Measurements from ENCODE around the gene SMURF2.
"Not testable (repeated sequence)": the region's sequence is repeated elsewhere in the genome, so short reads cannot be mapped to it uniquely, and the experiment has no call there.

The SMURF2 gene

DNA sequence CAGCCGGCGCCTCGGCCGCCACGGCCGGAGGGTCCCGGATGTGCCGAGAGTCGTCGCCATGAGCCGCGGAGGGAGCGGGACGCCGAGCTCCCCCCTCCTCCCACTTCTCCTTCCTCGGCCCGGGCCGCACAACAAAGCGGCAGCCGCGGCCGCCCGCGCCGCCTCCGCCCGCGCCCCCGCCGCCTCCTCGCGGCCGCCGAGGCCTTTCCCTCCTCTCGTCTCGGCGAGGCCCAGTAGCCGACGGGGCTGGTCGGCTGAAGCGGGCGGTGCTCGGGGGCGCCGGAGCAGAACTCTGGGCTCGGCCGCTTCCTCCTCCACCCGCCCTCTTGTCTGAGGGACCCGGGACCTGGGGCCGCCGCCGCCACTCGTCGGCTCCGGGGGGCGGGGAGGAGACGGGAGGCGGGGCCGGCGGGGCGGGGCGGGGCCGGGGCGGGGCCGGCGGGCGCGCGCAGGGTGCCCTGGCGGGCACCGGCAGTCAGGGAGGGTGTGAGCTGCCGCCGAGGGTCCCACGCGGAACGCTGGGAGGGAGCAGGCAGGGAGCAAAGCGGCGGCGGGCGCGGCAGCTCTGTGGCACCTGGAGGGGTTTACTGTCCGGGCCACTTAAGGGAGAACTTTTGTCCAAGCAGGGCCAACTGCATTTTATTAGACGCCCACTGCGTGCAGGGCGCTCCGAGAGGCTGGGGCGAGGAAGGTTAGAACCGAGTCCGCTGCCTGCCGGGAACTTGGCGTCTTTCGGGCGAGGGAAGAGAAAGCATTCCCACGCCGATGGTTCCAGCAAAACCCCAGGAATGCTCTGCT, at the start of gene SMURF2:
TSS of gene SMURF2 (minus strand) at position 332 of the 798 bp plus-strand sequence. CDS start 427 bp downstream, outside the sequence.
- peak; percentile 72 to 88 for DNase-seq

DNA sequence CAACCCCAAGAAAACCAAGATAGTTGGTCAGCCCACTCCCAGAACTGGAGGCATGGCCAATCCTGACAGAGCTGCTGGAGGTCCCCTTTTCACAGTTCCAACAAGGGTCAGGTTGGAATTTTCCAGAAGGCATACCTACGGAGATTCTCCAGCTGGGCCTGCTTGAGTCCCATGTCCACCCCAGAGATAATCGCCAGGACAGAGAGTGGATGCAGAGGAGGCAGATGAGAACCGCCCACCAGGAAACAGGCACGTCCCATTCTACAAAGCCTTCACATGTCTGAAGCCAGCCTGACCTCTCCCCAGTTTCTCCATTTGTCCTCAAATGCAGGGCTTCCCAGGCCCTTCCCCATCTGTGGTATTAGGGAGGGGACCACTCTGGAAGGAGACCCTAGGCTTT, 47.4 kb upstream of the SMURF2 start:
- no peak for DNase-seq

DNA sequence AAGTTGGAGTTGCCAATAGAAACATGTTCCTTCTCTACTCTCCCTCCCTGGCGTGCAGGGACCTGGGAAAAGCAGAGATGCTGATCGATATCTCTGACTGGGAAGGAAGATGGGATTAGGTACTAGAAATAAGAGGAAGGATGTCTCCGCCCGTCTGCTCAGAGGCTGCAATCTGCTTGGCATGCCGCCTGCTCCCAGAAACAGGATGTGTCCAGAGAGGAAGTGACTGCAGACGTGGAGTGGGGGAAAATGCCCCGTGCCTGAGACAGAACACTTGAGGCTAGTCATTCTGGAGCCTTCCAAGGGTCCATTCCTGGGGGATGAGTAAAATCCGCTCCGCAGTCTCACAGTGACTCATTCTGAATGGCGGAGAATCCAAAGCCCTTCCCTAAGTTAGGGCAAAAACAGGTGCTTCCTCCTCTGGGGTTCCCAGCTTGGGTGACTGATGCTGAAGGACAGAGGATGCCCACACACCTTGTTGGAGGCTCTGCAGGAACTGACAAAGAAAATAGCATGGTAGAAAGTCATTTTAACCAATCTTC, 45.0 kb upstream of the SMURF2 start:
- DNase-seq: no peak

DNA sequence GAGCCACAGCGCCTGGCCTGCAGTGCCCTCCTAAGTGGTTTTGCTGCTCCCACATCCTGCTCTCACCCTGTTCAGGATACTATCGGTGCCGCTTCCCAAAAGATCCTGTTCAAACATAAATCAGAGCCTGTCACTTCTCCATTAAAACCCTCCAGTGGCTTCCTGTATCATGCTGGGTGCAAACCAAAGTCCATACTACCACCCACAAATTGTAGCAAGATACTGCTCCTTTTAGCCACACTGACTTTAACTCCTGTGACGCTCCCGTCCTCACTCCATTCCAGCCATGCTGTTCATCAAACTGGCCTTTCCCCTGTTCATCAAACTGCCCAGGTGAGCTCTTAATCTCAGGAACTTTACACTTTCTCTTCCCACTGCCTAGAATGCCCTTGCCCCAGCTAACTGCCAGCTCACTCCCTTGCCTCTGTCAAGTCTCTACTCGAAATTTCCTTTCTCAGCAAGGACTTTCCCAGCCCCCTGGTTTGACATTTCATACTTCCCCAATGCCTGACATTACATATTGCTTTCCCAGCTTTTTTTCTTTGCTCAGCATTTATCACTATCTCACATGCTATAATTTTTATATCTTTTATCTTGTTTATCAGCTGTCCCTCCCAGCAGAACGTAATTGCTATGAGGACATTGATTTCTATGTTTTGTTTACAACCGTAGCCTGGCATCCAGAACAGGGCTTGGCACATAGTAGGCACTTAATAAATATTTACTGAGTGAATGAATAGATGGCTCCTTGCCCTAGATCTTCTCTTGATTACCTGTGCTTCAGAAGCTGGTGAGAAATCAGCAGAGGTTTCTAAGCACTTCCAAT, 44.3 kb upstream of the SMURF2 start:
- DNase-seq: no peak

DNA sequence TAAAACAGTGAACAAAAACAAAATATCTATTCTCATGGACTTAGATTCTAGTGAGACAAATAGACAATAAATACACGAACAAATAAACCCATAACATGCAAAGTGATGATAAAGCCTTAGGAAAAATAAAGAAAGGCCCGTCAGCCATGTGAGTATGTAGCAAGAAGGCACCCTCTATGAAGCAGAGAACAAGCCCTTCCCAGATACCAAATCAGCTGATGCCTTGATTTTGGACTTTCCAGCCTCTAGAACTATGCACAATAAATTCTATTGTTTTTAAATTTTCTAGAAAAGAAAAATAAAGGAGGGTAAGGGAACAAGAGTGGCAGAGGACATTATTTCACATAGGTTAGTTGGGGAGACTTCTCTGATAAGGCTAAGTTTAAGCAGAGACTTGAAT, 40.7 kb upstream of the SMURF2 start:
- DNase-seq: no peak

DNA sequence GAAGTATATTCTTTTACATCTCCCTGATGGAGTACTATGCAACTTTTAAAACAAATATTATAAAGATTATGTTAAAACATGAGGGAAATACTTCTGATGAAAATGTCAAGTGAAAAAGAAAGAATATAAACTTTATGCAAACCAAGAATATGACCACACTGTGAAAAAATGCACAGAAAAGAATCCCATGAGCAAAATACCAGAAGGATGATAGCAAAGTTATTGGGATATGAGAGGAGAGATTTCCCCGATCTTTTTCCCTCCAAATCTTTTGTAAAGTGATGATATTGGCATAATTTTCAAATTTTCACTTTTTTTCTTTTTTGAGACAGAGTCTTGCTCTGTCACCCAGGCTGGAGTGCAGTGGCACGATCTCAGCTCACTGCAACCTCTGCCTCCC, 36.6 kb upstream of the SMURF2 start:
- DNase-seq: no peak

DNA sequence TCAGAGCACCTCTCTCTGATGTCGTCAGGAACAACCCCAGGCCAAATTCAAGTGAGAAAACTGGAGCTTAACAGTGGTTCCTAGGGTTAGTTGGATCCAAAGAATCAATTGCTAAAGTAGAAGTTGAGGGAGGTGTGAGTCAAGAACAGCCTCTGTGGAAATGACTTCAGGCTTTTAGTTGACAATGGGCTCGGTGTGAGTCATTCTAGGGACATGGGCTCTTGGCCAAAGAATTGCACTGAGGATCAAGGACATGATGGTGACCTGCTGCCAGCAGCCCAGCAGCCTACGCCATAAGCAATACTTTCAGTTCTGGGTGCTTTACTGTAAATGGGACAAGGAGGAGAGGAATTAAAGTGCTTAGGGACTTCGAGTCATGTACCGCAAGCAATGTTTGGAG, 32.1 kb upstream of the SMURF2 start:
- no peak for DNase-seq

DNA sequence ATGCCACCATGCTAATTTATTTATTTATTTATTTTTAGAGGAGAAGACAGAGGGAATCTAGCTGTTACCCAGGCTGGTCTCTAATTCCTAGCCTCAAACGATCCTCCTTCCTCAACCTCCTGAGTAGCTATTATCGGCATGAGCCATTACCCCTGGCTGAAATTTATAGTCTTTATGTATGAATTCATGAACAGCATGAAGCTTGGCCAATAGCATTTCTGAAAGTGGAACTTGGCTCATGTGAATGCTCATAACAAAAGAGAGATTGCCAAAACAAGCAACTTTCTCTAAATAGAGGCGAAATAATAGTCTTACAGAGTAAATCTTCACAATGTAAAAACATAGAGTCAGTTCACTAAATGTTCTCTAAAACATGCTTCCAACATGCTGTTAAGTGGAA, 30.1 kb upstream of the SMURF2 start:
- DNase-seq: no peak

DNA sequence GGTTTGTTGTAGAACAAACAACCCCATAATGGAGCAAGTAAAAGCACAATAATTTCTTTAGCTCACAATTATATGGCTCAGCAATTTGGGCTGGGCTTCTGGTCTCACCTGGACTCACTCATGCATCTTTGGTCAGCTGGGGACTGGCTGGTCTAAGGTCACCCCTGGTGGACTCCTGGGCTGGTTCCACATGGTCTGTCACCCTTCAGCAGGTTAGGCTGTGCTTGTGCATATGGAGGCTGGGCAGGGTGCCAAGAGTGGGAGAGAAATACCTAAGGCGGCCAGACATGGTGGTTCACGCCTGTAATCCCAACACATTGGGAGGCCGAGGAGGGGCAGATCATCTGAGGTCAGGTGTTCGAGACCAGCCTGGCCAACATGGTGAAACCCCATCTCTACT, 27.0 kb upstream of the SMURF2 start:
- no peak for DNase-seq

DNA sequence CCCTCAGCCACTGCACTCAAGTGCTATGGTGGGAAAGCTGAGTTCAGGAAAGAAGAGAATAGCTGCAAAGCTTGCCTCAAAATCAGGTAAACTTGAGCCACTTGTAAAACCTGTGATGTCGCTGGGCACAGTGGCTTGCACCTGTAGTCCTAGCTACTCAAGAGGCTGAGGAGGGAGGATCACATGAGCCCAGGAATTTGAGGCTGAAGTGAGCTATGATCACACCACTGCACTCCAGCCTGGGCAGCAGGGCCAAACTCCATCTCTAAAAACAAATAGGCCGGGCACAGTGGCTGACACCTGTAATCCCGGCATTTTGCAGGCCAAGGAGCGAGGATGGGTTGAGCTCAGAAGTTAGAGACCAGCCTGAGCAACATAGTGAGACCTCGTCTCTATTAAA, 26.4 kb upstream of the SMURF2 start:
- no peak for DNase-seq

DNA sequence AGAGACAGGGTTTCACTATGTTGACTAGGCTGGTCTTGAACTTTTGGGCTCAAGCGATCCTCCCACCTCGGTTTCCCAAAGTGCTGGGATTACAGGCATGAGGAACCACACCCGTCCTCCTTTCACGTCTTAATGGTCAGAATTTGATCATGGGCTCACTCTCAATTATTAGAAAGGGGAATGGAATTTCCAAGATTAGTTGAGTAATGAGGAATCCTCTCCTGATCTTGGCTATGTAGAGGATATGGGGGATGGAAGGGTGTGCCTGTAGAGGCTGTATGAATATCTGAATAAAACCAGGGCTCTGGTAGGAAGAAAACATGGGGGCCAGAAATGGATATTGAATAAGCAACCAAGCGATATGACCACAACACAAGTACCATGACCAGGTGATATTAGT, 25.9 kb upstream of the SMURF2 start:
- no peak for DNase-seq

DNA sequence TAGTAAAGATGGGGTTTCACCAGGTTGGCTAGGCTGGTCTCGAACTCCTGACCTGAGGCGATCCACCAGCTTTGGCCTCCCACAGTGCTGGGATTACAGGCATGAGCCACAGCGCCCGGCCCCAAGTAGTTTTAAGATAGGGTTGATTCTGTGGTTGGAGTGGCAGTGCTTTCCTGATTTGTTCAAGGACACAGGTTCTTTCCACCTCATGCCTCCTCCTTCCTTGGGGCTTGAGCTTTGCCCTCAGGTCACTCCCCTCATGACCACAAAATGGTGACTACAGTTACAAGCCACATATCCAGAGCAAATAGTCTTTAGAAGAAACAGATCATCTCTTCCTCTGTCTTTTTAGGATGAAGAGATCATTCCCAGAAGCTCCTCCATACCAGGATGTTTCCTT, 25.3 kb upstream of the SMURF2 start:
- no peak for DNase-seq

DNA sequence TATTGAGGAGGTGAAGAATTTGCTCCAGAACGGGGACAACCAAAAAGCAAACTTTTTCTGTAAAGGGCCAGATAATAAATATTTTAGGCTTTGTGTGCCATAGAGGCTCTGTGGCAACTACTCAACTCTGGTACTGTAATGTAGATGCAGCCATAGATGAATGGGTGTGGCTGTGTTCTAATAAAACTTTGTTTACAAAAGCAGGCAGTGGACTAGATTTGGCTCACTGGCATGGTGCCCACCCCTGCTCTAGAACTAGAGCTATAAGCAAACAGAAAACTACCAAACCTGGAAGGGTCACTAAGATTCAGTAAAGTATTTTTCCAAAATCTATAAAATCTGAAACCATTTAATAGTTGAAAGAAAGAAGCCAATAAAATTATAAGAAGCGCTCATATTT, 24.6 kb upstream of the SMURF2 start:
- no peak for DNase-seq

DNA sequence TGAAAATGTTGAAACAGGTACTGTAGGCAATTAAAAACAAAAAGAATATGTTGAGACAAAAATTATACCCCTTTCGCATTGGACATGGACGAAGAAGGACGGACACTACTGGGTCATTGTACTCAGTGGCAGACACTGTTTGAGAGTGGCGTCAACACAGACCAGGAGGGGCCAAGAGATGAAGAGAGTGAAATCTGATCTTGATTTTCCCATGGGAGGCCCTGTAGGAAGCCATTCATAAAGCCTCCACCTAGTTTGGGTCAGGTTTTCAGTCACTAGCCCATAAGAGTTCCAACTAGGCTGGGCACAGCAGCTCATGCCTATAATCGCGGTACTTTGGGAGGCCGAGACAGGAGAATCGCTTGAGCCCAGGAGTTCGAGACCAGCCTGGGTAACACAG, 23.6 kb upstream of the SMURF2 start:
- peak; percentile 41 to 67 for DNase-seq

DNA sequence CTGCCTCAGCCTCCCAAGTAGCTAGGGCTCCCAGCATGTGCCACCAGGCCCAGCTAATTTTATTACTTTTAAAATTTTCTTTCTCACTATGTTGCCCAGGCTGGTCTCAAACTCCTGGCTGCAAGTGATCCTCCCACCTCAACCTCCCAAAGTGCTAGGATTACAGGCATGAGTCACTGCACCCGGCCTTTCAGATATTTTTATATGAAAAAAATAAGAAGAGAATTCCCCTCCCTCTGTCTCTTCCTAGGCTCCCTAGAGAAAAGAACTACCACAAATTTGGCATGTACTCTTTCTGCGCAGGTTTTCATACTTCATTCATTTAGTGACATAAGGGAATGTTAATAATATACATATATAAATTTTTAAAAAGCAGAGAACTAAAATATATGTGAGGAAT, 21.7 kb upstream of the SMURF2 start:
- DNase-seq: no peak

DNA sequence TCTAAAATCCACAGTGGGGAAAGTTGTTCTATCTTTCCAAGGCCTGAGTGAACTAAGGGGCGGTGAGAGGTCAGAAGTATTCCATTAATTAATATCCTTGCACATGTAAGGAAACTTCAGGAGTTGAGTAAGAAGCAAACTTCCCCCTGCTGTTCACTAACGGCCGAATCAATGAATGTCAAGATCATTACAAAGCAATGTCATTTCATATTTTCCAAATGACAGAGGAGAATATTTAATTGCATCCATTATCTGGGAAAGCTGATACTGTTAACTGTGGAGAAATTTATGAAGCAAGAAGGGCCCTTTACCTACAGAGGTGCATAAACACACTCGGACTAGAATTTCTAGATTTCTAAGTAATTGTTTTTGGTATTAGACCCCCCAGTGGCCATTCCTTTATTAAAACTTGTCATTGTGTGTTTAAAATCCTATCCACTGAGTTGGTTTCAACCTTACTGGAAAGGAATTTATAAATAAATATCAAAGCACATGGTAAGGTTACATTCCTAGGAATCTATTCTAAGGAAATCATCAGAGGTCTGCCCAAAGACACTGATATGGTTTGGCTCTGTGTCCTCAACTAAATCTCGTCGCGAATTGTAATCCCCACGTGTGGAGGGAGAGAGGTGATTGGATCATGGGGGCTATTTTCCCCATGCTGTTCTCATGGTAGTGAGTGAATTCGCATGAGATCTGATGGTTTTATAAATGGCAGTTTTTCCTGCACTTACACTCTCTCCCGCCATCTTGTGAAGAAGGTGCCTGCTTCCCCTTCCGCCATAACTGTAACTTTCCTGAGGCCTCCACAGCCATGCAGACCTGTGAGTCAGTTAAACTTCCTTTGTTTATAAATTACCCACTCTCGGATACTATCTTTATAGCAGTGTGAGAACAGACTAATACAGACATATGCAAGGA, 20.4 kb upstream of the SMURF2 start:
- no peak for DNase-seq

DNA sequence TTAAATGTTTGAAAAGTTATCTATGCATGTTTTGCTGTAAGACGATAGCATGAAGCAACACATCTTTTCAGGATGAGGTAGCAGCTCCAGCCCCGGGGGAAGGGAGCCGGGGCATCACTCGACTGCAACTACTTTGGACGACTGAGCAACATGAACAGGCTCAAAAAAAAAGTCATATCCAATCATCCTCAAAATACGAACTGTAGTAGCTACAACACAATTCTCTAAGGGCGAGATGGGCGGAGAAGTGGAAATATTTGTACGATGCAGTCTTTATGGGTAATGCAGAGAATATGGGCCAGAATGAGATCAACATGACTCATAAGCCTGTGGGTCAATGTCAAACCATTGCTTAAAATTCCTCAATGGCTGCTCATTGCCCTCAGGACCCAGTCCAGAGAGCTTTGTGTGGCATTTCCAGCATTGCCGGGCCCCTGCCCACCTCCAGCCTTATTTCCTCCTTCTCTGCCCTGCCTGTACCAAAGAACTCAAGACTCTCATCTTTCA, 17.7 kb upstream of the SMURF2 start:
- DNase-seq: no peak

DNA sequence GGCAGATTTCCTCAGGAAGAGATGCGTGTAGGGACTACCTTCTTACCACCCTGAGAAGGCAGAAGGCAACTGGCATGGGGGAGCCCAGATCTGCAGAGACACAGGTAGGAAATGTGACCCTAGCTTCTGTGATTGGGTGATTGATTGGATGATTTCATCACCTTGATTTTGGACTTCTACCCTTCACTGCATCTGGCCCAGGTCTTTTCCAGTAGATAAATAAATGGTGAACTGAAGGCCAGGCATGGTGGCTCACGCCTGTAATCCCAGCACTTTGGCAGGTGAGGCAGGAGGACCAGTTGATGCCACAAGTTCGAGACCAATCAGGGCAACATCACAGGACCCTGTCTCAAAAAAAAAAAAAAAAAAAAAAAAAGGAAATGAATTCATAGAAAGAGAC, 14.7 kb upstream of the SMURF2 start:
- DNase-seq: no peak

DNA sequence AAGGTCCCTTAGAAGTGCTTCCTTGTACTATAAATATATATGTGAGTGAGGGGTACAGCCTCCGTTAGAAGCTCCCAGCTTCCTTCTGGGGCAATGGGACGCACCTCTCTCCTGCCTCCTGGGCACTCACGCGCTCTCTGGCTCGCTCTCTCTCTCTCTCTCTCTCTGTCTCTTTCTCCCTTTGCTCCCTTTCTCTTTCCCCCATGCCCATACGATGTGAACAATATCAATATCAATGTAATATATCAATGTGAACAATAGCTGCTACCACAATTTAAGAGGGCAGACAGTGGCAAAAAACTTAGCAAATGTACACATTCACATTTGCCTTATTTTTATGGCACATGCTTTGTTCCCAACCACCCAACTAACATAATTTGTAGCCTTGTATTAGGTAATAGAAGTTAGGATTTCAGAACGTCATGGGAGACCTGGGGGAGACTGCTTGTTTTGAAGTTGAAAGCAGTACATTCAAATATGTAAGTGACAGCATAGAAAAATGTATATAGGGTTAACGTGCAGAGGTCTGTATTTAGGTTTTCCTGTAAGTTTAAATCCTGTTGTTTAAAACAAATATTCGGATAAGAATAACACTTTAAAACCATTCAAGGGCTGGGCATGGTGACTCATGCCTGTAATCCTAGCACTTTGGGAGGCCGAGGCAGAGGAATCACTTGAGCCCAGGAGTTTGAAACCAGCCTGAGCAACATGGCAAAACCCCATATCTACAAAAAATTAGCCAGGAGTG, 8.9 kb upstream of the SMURF2 start:
- DNase-seq: not testable (repeated sequence)

DNA sequence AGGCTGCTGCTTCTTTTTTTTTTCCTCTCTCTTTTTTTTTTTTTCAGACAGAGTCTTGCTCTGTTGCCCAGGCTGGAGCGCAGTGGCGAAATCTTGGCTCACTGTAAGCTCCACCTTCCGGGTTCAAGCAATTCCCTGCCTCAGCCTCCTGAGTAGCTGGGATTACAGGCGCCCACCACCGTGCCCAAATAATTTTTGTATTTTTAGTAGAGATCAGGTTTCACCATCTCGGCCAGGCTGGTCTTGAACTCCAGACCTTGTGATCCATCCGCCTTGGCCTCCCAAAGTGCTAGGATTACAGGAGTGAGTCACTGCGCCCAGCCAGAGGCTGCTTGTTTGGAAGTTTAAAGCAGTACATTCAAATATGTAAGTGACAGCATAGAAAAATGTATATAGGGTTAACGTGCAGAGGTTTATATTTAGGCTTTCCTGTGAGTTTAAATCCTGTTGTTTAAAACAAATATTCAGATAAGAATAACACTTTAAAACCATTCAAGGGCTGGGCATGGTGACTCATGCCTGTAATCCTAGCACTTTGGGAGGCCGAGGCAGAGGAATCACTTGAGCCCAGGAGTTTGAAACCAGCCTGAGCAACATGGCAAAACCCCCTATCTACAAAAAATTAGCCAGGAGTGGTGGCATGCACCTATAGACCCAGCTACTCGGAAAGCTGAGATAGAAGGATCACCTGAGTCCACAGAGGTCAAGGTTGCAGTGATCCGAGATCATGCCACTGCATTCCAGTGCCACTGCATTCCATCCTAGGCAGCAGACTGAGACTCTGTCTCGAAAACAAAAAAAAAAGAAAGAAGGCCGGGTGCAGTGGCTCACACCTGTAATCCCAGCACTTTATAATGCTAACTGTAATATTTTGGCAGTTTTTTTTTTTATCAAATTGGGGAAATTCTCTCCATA, 6.0 kb upstream of the SMURF2 start:
- DNase-seq: not testable (repeated sequence)

All from NCI-H526 (cell line).